ENCODE measurements around the gene NMNAT3.

Gene NMNAT3

GRCh38 chr3:139524841-139525636 lies 152.7 kb downstream of the NMNAT3 start:
- no peak overlapping the region for H3K9ac ChIP-seq (ENCODE audit: low read depth in 1 of 2, low read length in 2 of 2)

DNA sequence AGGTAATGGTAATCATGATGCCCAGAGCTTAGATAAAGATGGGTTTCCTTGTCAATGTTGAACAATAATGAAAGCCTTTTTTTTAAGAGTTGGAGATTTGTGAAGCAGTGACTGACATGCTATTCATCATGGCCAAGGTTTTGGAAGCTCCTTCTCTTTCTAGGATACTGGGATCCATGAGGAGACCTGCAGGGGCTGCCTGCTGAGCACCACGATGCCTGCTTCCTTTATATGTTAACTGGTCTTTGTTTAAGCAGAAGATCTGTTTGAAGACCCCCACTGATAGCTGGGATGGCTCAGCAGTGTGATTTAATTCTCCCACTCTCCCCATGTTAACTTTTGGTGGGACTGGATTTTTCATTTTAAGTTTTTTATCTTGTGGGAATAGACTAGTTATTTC lies 154.1 kb downstream of the NMNAT3 start:
- Histone ChIP-seq H3K4me1 (ENCODE audit: control insufficient read depth in 1 of 2, insufficient read depth in 2 of 2, low read length in 2 of 2) (peaks cover 0 to 9% of the 10 kb centered on the region in 2 donors), H3K9me3 (ENCODE audit: control insufficient read depth in 1 of 2, low read length in 2 of 2) (no peaks in the 10 kb centered on the region), H3K27ac (ENCODE audit: low read depth, low read length) (no peak overlapping the region), H3K9ac (ENCODE audit: low read depth in 1 of 2, low read length in 2 of 2) (no peak overlapping the region), H3K4me3 (ENCODE audit: low read depth in 1 of 2, low read length in 2 of 2) (no peak overlapping the region), H3K36me3 (ENCODE audit: control insufficient read depth in 1 of 2, insufficient read depth in 2 of 2, low read length in 2 of 2) (peaks cover 0 to 4% of the 10 kb centered on the region in 2 donors), H3K27me3 (ENCODE audit: control insufficient read depth in 1 of 2, insufficient read depth in 2 of 2, low read length in 2 of 2) (no peaks in the 10 kb centered on the region)

More at GRCh38 chr3:139524841-139525636, 152.7 kb downstream of the NMNAT3 start:
- Histone ChIP-seq H3K4me3 (ENCODE audit: low read depth in 1 of 2, low read length in 2 of 2) (no peak overlapping the region), H3K4me1 (ENCODE audit: control insufficient read depth in 1 of 2, insufficient read depth in 2 of 2, low read length in 2 of 2) (peaks cover 0 to 2% of the 10 kb centered on the region in 2 donors), H3K27me3 (ENCODE audit: control insufficient read depth in 1 of 2, insufficient read depth in 2 of 2, low read length in 2 of 2) (no peaks in the 10 kb centered on the region), H3K27ac (ENCODE audit: low read depth, low read length) (no peak overlapping the region), H3K36me3 (ENCODE audit: control insufficient read depth in 1 of 2, insufficient read depth in 2 of 2, low read length in 2 of 2) (peaks cover 0 to 4% of the 10 kb centered on the region in 2 donors), H3K9me3 (ENCODE audit: control insufficient read depth in 1 of 2, low read length in 2 of 2) (no peaks in the 10 kb centered on the region)

GRCh38 chr3:139523166-139523565 lies 154.6 kb downstream of the NMNAT3 start:
- H3K27me3 ChIP-seq (ENCODE audit: control insufficient read depth in 1 of 2, insufficient read depth in 2 of 2, low read length in 2 of 2), result no peaks in the 10 kb centered on the region
- no peak overlapping the region for H3K27ac ChIP-seq (ENCODE audit: low read depth, low read length)
- H3K4me3 ChIP-seq (ENCODE audit: low read depth in 1 of 2, low read length in 2 of 2), result no peak overlapping the region
- peaks cover 0 to 9% of the 10 kb centered on the region in 2 donors for H3K4me1 ChIP-seq (ENCODE audit: control insufficient read depth in 1 of 2, insufficient read depth in 2 of 2, low read length in 2 of 2)
- no peaks in the 10 kb centered on the region for H3K9me3 ChIP-seq (ENCODE audit: control insufficient read depth in 1 of 2, low read length in 2 of 2)
- H3K36me3 ChIP-seq (ENCODE audit: control insufficient read depth in 1 of 2, insufficient read depth in 2 of 2, low read length in 2 of 2), result peaks cover 0 to 4% of the 10 kb centered on the region in 2 donors
- H3K9ac ChIP-seq (ENCODE audit: low read depth in 1 of 2, low read length in 2 of 2), result no peak overlapping the region

- no peak overlapping the region for H3K27ac ChIP-seq (ENCODE audit: low read depth, low read length)
- no peak overlapping the region for H3K4me3 ChIP-seq (ENCODE audit: low read depth in 1 of 2, low read length in 2 of 2)
- no peaks in the 10 kb centered on the region for H3K27me3 ChIP-seq (ENCODE audit: control insufficient read depth in 1 of 2, insufficient read depth in 2 of 2, low read length in 2 of 2)
- peaks cover 0 to 9% of the 10 kb centered on the region in 2 donors for H3K4me1 ChIP-seq (ENCODE audit: control insufficient read depth in 1 of 2, insufficient read depth in 2 of 2, low read length in 2 of 2)
- H3K36me3 ChIP-seq (ENCODE audit: control insufficient read depth in 1 of 2, insufficient read depth in 2 of 2, low read length in 2 of 2), result peaks cover 0 to 4% of the 10 kb centered on the region in 2 donors
- no peaks in the 10 kb centered on the region for H3K9me3 ChIP-seq (ENCODE audit: control insufficient read depth in 1 of 2, low read length in 2 of 2)
- H3K9ac ChIP-seq (ENCODE audit: low read depth in 1 of 2, low read length in 2 of 2), result no peak overlapping the region
These were observed 155.4 kb downstream of the NMNAT3 start for GRCh38 chr3:139522421-139522820.

DNA sequence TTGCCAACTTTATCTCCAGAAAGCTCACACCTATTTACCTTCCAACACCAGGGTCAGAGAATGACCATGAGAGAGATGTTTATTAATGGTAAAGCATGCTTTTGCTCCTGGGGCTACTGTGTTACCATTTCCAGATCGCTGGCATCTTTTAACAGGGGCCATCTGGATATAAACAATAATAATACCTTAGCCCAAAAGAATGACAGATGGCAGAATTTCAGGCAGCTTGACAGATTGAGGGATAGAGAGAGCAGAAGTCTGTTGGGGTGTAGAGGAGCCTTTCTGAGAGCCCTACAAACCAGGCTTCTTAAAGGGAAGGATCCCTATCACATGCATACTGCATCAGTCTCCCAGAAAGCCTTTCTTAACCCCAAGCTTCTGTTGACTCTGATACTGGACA lies 156.0 kb downstream of the NMNAT3 start:
- Histone ChIP-seq H3K36me3 (ENCODE audit: control insufficient read depth in 1 of 2, insufficient read depth in 2 of 2, low read length in 2 of 2) (peaks cover 4% of the 10 kb centered on the region in 2 donors), H3K9ac (ENCODE audit: low read depth in 1 of 2, low read length in 2 of 2) (no peak overlapping the region), H3K9me3 (ENCODE audit: control insufficient read depth in 1 of 2, low read length in 2 of 2) (no peaks in the 10 kb centered on the region), H3K4me1 (ENCODE audit: control insufficient read depth in 1 of 2, insufficient read depth in 2 of 2, low read length in 2 of 2) (peaks cover 0 to 9% of the 10 kb centered on the region in 2 donors), H3K27me3 (ENCODE audit: control insufficient read depth in 1 of 2, insufficient read depth in 2 of 2, low read length in 2 of 2) (no peaks in the 10 kb centered on the region), H3K27ac (ENCODE audit: low read depth, low read length) (no peak overlapping the region), H3K4me3 (ENCODE audit: low read depth in 1 of 2, low read length in 2 of 2) (no peak overlapping the region)

GRCh38 chr3:139521144-139521543 lies 156.6 kb downstream of the NMNAT3 start:
- Histone ChIP-seq H3K4me1 (ENCODE audit: control insufficient read depth in 1 of 2, insufficient read depth in 2 of 2, low read length in 2 of 2) (peaks cover 0 to 9% of the 10 kb centered on the region in 2 donors), H3K9ac (ENCODE audit: low read depth in 1 of 2, low read length in 2 of 2) (no peak overlapping the region), H3K27ac (ENCODE audit: low read depth, low read length) (no peak overlapping the region), H3K27me3 (ENCODE audit: control insufficient read depth in 1 of 2, insufficient read depth in 2 of 2, low read length in 2 of 2) (no peaks in the 10 kb centered on the region), H3K4me3 (ENCODE audit: low read depth in 1 of 2, low read length in 2 of 2) (no peak overlapping the region), H3K36me3 (ENCODE audit: control insufficient read depth in 1 of 2, insufficient read depth in 2 of 2, low read length in 2 of 2) (peaks cover 0 to 7% of the 10 kb centered on the region in 2 donors), H3K9me3 (ENCODE audit: control insufficient read depth in 1 of 2, low read length in 2 of 2) (no peaks in the 10 kb centered on the region)

- no peaks in the 10 kb centered on the region for H3K27me3 ChIP-seq (ENCODE audit: control insufficient read depth in 1 of 2, insufficient read depth in 2 of 2, low read length in 2 of 2)
- no peaks in the 10 kb centered on the region for H3K9me3 ChIP-seq (ENCODE audit: control insufficient read depth in 1 of 2, low read length in 2 of 2)
- peaks cover 0 to 7% of the 10 kb centered on the region in 2 donors for H3K36me3 ChIP-seq (ENCODE audit: control insufficient read depth in 1 of 2, insufficient read depth in 2 of 2, low read length in 2 of 2)
- H3K27ac ChIP-seq (ENCODE audit: low read depth, low read length), result no peak overlapping the region
- no peak overlapping the region for H3K9ac ChIP-seq (ENCODE audit: low read depth in 1 of 2, low read length in 2 of 2)
- H3K4me3 ChIP-seq (ENCODE audit: low read depth in 1 of 2, low read length in 2 of 2), result no peak overlapping the region
- peaks cover 0 to 9% of the 10 kb centered on the region in 2 donors for H3K4me1 ChIP-seq (ENCODE audit: control insufficient read depth in 1 of 2, insufficient read depth in 2 of 2, low read length in 2 of 2)
These were observed 157.6 kb downstream of the NMNAT3 start for GRCh38 chr3:139519998-139520737.

DNA sequence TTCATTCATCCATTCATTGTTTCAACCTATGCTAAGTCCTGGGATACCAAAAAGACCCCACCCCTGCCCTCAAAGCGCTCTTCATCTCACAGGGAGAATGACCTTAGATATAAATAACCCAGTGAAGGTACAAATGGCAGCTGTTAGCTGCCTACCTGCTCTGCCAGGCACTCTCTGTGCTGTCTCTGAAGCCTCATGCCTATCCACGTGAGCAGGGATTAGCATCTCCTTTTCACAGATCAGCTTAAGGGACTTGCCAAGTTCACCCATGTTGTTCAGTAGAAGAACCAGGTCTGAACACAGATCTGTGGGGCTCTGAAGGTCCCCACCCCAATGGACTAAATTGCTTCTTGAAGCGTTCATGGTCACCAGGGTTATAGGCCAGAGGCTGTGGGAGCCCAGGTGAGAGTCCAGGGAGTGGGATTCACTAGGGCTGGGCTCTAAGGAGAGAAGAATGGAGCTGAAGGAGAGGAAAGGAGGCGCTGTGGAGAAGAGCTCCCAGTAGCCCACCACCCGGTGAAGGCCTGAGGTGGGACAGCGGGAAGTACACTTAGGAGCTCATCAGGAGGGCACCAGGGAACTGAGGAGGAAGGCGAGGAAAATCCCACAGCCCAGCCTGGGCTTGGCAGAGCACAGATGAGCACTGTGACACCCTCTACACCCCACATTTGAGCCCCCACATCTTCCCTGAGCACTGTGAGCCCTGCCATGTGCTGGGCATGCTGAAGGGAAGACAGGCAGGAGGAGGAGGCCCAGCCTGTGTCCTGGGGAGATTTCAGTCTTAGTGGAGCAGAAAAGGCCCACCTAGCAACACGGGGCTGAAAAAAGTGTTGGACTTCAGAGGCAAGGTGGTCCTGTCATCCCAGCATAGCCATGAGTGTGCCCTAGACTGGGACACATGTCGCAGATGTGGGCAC lies 158.6 kb downstream of the NMNAT3 start:
- Histone ChIP-seq H3K36me3 (ENCODE audit: control insufficient read depth in 1 of 2, insufficient read depth in 2 of 2, low read length in 2 of 2) (peaks cover 0 to 7% of the 10 kb centered on the region in 2 donors), H3K4me3 (ENCODE audit: low read depth in 1 of 2, low read length in 2 of 2) (no peak overlapping the region), H3K9me3 (ENCODE audit: control insufficient read depth in 1 of 2, low read length in 2 of 2) (no peaks in the 10 kb centered on the region), H3K4me1 (ENCODE audit: control insufficient read depth in 1 of 2, insufficient read depth in 2 of 2, low read length in 2 of 2) (peaks cover 0 to 9% of the 10 kb centered on the region in 2 donors), H3K9ac (ENCODE audit: low read depth in 1 of 2, low read length in 2 of 2) (no peak overlapping the region), H3K27me3 (ENCODE audit: control insufficient read depth in 1 of 2, insufficient read depth in 2 of 2, low read length in 2 of 2) (no peaks in the 10 kb centered on the region), H3K27ac (ENCODE audit: low read depth, low read length) (no peak overlapping the region)

GRCh38 chr3:139518306-139518705 lies 159.5 kb downstream of the NMNAT3 start:
- no peaks in the 10 kb centered on the region for H3K9me3 ChIP-seq (ENCODE audit: control insufficient read depth in 1 of 2, low read length in 2 of 2)
- peaks cover 0 to 9% of the 10 kb centered on the region in 2 donors for H3K4me1 ChIP-seq (ENCODE audit: control insufficient read depth in 1 of 2, insufficient read depth in 2 of 2, low read length in 2 of 2)
- H3K9ac ChIP-seq (ENCODE audit: low read depth in 1 of 2, low read length in 2 of 2), result no peak overlapping the region
- H3K27ac ChIP-seq (ENCODE audit: low read depth, low read length), result no peak overlapping the region
- H3K27me3 ChIP-seq (ENCODE audit: control insufficient read depth in 1 of 2, insufficient read depth in 2 of 2, low read length in 2 of 2), result no peaks in the 10 kb centered on the region
- no peak overlapping the region for H3K4me3 ChIP-seq (ENCODE audit: low read depth in 1 of 2, low read length in 2 of 2)
- H3K36me3 ChIP-seq (ENCODE audit: control insufficient read depth in 1 of 2, insufficient read depth in 2 of 2, low read length in 2 of 2), result peaks cover 0 to 7% of the 10 kb centered on the region in 2 donors

Measured in duodenal mucosa (tissue), 2 donors.